Measurements from ENCODE around the gene PLEKHH1. TPM values are rescaled to one million over a fixed set of nuclear protein-coding genes. Genes with fewer than 3 reads are reported as not detected.

PLEKHH1 gene
- total RNA-seq, 4 donors from 2014 or later, result 2.4 to 10.2 (median 4.6) TPM

DNA sequence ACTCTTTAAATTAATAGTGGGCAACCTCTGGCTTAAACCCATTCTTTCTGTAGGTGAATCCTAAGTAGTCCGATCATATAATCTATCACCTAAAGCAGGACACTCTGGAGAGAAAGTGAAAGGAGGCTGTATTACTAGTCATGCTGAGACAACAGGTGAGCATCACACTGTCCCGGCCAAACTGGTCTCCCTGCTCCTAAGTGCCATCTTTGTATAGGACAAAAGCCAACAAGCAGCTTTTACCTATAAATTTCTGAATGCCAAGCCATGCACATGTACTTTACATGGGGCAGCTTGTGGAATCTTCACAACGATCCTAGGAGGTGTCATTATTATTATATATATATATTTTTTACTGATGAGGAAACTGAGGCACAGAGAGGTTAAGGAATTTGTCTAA lies 18.0 kb downstream of the PLEKHH1 start:
- H3K9me3 ChIP-seq, result no peaks in the 10 kb centered on the region
- peaks cover 0 to 14% (median 0%) of the 10 kb centered on the region in 3 donors for H3K36me3 ChIP-seq
- no peak overlapping the region for H3K27ac ChIP-seq
- TF ChIP-seq POLR2A (IDR thresholded peaks at IDR 0.05), result no peak
- TF ChIP-seq, protein P1, sequence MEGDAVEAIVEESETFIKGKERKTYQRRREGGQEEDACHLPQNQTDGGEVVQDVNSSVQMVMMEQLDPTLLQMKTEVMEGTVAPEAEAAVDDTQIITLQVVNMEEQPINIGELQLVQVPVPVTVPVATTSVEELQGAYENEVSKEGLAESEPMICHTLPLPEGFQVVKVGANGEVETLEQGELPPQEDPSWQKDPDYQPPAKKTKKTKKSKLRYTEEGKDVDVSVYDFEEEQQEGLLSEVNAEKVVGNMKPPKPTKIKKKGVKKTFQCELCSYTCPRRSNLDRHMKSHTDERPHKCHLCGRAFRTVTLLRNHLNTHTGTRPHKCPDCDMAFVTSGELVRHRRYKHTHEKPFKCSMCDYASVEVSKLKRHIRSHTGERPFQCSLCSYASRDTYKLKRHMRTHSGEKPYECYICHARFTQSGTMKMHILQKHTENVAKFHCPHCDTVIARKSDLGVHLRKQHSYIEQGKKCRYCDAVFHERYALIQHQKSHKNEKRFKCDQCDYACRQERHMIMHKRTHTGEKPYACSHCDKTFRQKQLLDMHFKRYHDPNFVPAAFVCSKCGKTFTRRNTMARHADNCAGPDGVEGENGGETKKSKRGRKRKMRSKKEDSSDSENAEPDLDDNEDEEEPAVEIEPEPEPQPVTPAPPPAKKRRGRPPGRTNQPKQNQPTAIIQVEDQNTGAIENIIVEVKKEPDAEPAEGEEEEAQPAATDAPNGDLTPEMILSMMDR (IDR thresholded peaks at IDR 0.05), result no peak
- TF ChIP-seq EP300 (IDR thresholded peaks at IDR 0.05), result no peak
- DNase-seq (ENCODE audit: low spot score in 2 of 2), result no peak
- WGBS, 2 donors, result 91% methylated on average over 3 of the region's 3 CpGs
- H3K27me3 ChIP-seq, result no peaks in the 10 kb centered on the region
- H3K4me1 ChIP-seq, result no peaks in the 10 kb centered on the region
- no peak overlapping the region for H3K4me3 ChIP-seq

DNA sequence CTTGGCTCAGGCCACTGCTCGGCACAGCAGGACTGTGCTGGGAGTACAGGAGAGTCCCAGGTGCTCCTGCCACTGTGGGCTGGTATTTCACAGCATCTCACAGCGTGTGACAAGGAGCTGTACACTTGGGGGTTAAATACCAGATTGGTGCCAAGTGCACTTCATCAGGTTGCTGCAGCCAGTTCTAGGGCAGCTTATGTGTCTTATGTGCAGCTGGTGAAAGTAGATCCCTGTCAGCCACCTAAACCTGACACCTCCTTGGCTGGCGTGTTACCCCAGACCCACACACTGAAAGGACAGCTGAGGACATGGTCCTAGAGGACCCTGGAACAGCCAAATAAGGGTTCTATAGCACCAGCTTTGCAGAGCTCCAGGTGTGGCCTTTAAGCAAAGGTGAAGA lies 18.9 kb downstream of the PLEKHH1 start:
- 86 to 92% methylated on average over 3 of the region's 3 CpGs for WGBS, 2 donors
- H3K4me3 ChIP-seq, result no peak overlapping the region
- no peaks in the 10 kb centered on the region for H3K4me1 ChIP-seq
- H3K9me3 ChIP-seq, result no peaks in the 10 kb centered on the region
- TF ChIP-seq, protein P1 (IDR thresholded peaks at IDR 0.05), result no peak
- no peak for TF ChIP-seq POLR2A (IDR thresholded peaks at IDR 0.05)
- no peak for DNase-seq (ENCODE audit: low spot score in 2 of 2)
- H3K27ac ChIP-seq, result no peak overlapping the region
- H3K27me3 ChIP-seq, result no peaks in the 10 kb centered on the region
- H3K36me3 ChIP-seq, result peaks cover 0 to 6% (median 0%) of the 10 kb centered on the region in 3 donors

DNA sequence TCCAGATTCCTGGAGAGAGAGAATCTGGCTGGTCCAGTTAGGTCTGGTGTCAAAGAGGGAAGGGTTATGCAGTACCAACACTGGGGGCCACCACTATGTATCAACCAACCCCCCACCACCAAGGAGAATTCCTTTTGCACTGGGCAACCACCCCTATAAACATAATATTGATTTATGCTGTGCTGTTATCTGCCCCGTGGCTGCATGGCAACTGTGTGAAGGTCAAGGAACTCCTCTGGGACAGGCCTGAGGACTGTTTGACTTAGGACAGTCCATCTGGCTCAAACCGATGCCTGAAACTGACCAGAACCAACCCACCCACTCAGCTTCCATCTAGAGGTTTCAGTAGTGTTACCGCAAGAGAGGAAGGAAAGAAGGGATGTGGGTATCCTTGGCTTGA lies 20.5 kb downstream of the PLEKHH1 start:
- Histone ChIP-seq H3K9me3 (no peaks in the 10 kb centered on the region), H3K4me1 (no peaks in the 10 kb centered on the region), H3K27me3 (no peaks in the 10 kb centered on the region), H3K4me3 (no peak overlapping the region), H3K36me3 (no peaks in the 10 kb centered on the region), H3K27ac (no peak overlapping the region)
- DNase-seq (ENCODE audit: low spot score in 2 of 2), result no peak
- no peak for TF ChIP-seq POLR2A (IDR thresholded peaks at IDR 0.05)
- TF ChIP-seq, protein P1 (IDR thresholded peaks at IDR 0.05), result no peak
- TF ChIP-seq EP300 (IDR thresholded peaks at IDR 0.05), result no peak
- 51 to 62% methylated on average over 3 of the region's 3 CpGs for WGBS, 2 donors

DNA sequence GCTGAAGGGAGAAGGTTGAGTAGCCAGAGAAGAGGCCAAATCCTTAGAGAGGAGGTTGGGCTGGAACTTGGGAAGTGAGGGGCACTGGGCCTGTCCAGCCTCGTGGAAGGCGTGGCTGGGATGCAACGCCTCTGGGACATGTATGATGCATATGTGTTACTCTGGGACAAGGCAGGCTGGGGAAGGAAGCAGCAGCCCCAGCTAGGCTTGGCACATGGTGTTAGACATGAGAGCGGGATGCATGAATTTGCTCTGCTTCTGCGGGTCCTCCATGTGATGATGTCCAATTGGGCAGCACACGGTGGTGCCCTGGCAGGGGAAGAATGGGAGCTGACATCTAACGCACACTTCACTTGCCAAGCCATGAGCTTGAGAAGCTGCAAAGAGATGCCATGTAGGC lies 21.3 kb downstream of the PLEKHH1 start:
- Histone ChIP-seq H3K9me3 (no peaks in the 10 kb centered on the region), H3K4me1 (no peaks in the 10 kb centered on the region), H3K27me3 (no peaks in the 10 kb centered on the region), H3K4me3 (no peak overlapping the region), H3K36me3 (no peaks in the 10 kb centered on the region), H3K27ac (no peak overlapping the region)
- no peak for DNase-seq (ENCODE audit: low spot score in 2 of 2)
- WGBS, 2 donors, result 87 to 93% methylated on average over 5 to 7 of the region's 7 CpGs
- TF ChIP-seq POLR2A (IDR thresholded peaks at IDR 0.05) (no peak), EP300 (IDR thresholded peaks at IDR 0.05) (no peak)
- TF ChIP-seq, protein P1 (IDR thresholded peaks at IDR 0.05), result no peak

DNA sequence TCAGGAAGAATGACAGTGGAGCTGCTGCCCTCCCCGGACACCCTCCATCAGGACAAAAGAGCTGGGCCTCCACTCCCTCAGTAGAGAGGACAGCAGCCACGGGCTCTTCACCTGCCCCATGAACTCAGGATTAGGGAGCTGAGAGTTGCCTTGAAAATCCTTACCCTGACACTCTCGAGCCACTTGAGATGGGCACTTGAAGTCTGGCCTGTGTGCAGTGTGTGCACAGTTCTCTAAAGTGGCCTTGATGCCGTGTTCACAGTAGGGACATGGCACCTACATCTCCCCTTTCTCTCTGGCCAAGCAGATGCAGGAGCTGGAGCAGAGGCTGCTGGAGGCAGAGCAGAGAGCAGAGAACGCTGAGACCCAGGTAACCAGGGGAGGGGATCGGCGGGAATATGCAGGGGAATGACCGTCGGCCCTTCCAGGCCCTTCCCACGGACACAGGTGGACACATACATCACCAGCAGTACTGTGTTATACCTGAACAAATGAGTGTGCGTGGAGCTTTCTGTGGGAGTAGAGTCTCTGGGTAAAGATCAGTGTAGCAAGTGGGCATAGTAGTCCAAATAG lies 22.5 kb downstream of the PLEKHH1 start:
- no peak for DNase-seq (ENCODE audit: low spot score in 2 of 2)
- H3K27me3 ChIP-seq, result no peaks in the 10 kb centered on the region

More for the DNA sequence above, 22.5 kb downstream of the PLEKHH1 start:
- H3K4me1 ChIP-seq, result no peaks in the 10 kb centered on the region
- H3K4me3 ChIP-seq, result no peak overlapping the region
- 84 to 86% methylated on average over 11 of the region's 11 CpGs for WGBS, 2 donors
- H3K9me3 ChIP-seq, result no peaks in the 10 kb centered on the region
- no peaks in the 10 kb centered on the region for H3K36me3 ChIP-seq
- H3K27ac ChIP-seq, result no peak overlapping the region
- TF ChIP-seq POLR2A (IDR thresholded peaks at IDR 0.05), result no peak
- TF ChIP-seq, protein P1 (IDR thresholded peaks at IDR 0.05), result no peak
- no peak for TF ChIP-seq EP300 (IDR thresholded peaks at IDR 0.05)

Measured in tibial nerve (tissue), 4 donors.